ENCODE results near the gene FHAD1. TPM values are rescaled to one million over a fixed set of nuclear protein-coding genes. Genes with fewer than 3 reads are reported as not detected.

FHAD1 gene
- total RNA-seq, 1 experiment from 2014 or later, result not detected

GRCh38 chr1:15326691-15327588 is 79.9 kb downstream of the FHAD1 start:
- Mint-ChIP-seq H3K36me3 (ENCODE audit: insufficient read depth, unreplicated experiment) (peaks cover 4% of the 10 kb centered on the region), H3K4me1 (ENCODE audit: insufficient read depth, unreplicated experiment) (no peaks in the 10 kb centered on the region), H3K9me3 (ENCODE audit: unreplicated experiment) (no peaks in the 10 kb centered on the region), H3K4me3 (ENCODE audit: unreplicated experiment) (no peak overlapping the region), H3K27ac (ENCODE audit: low read depth, unreplicated experiment) (no peak overlapping the region), H3K27me3 (ENCODE audit: insufficient read depth, unreplicated experiment) (peaks cover 11% of the 10 kb centered on the region)
- no peak for TF ChIP-seq CTCF (IDR thresholded peaks at IDR 0.05; ENCODE audit: unreplicated experiment)
- ChIA-PET POLR2A (no interaction called here), CTCF (no interaction called here)
- no TSS peak for BruUV-seq (replicated peaks)
- intact Hi-C loops (cut with micrococcal nuclease), result no loop called here
- DNase-seq (ENCODE audit: unreplicated experiment), result no peak

DNA sequence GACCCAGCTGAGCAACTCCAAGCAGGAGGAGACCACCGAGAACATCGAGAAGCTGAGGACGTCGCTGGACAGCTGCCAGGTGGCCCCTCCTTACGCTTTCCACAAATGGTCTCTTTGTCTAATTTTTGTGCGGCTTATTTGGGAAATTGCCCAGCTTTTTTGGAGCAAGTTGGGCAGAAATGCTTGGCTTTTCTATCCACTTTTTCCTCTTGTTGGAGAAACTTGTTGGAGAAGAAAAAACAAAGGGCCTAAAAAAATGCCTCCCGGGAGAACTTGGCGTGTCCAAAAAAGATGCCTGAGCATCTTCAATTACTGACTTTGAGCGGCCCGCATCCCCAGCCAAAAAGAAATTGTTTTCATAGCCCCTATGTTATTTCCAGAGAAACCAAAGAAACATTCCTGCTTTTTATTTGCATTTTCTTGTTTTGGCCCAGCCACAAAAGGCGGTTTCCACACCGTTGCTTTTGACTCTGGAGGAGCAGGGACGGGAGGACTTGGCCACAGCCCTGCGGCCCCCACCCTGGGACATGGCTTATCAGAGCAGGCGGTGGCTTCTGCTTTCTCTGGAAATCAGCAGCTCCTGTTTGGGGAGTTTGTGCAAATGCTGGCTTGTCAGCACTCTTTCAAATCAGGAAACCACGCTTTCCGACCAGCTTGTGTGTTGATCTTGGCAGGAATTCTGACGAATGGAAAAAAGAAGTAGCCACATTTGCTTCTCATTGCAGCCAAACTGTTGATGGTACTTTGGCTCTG is 81.5 kb downstream of the FHAD1 start:
- Mint-ChIP-seq H3K27ac (ENCODE audit: low read depth, unreplicated experiment) (no peak overlapping the region), H3K4me3 (ENCODE audit: unreplicated experiment) (no peak overlapping the region), H3K27me3 (ENCODE audit: insufficient read depth, unreplicated experiment) (peaks cover 11% of the 10 kb centered on the region), H3K9me3 (ENCODE audit: unreplicated experiment) (no peaks in the 10 kb centered on the region), H3K4me1 (ENCODE audit: insufficient read depth, unreplicated experiment) (no peaks in the 10 kb centered on the region), H3K36me3 (ENCODE audit: insufficient read depth, unreplicated experiment) (peaks cover 4% of the 10 kb centered on the region)
- no peak for TF ChIP-seq CTCF (IDR thresholded peaks at IDR 0.05; ENCODE audit: unreplicated experiment)
- BruUV-seq (replicated peaks), result no TSS peak
- no peak for DNase-seq (ENCODE audit: unreplicated experiment)
- CTCF ChIA-PET, result interaction anchor here (0.5 to 0.7 kb wide), 2 partner anchors 77 to 107 kb away, joined by 3 read pairs; no protein-coding TSS in a partner anchor
- POLR2A ChIA-PET, result no interaction called here
- intact Hi-C loops (cut with micrococcal nuclease), result no loop called here

- no peak overlapping the region for H3K27ac Mint-ChIP-seq (ENCODE audit: low read depth, unreplicated experiment)
- BruUV-seq (replicated peaks), result no TSS peak
- no peak for TF ChIP-seq CTCF (IDR thresholded peaks at IDR 0.05; ENCODE audit: unreplicated experiment)
- H3K4me3 Mint-ChIP-seq (ENCODE audit: unreplicated experiment), result no peak overlapping the region
- peaks cover 4% of the 10 kb centered on the region for H3K36me3 Mint-ChIP-seq (ENCODE audit: insufficient read depth, unreplicated experiment)
- H3K4me1 Mint-ChIP-seq (ENCODE audit: insufficient read depth, unreplicated experiment), result no peaks in the 10 kb centered on the region
- H3K9me3 Mint-ChIP-seq (ENCODE audit: unreplicated experiment), result no peaks in the 10 kb centered on the region
- ChIA-PET CTCF (interaction anchor here (0.5 kb wide), 1 partner anchor 77 kb away, joined by 3 read pairs; no protein-coding TSS in a partner anchor), POLR2A (no interaction called here)
- peaks cover 11% of the 10 kb centered on the region for H3K27me3 Mint-ChIP-seq (ENCODE audit: insufficient read depth, unreplicated experiment)
- no peak for DNase-seq (ENCODE audit: unreplicated experiment)
- intact Hi-C loops (cut with micrococcal nuclease), result no loop called here
These were observed 82.2 kb downstream of the FHAD1 start for GRCh38 chr1:15329104-15329820.

All from MCF 10A (cell line).